HG02943 (cell line): ENCODE results near the gene PARD3B.

Source experiments
- ATAC-seq: cut with Tn5 transposase; IDR thresholded peaks from one replicate; pipeline ENCODE4 v1.9.1; 2021; ENCODE audit warnings: mild to moderate bottlenecking, low read depth, moderate library complexity; ENCODE audit not compliant: unreplicated experiment

PARD3B gene

GRCh38 chr2:204581946-204582345 lies 36.7 kb downstream of the PARD3B start:
- no peak for ATAC-seq

GRCh38 chr2:204583773-204584172 lies 38.5 kb downstream of the PARD3B start:
- no peak for ATAC-seq

GRCh38 chr2:204585930-204586329 lies 40.7 kb downstream of the PARD3B start:
- no peak for ATAC-seq

DNA sequence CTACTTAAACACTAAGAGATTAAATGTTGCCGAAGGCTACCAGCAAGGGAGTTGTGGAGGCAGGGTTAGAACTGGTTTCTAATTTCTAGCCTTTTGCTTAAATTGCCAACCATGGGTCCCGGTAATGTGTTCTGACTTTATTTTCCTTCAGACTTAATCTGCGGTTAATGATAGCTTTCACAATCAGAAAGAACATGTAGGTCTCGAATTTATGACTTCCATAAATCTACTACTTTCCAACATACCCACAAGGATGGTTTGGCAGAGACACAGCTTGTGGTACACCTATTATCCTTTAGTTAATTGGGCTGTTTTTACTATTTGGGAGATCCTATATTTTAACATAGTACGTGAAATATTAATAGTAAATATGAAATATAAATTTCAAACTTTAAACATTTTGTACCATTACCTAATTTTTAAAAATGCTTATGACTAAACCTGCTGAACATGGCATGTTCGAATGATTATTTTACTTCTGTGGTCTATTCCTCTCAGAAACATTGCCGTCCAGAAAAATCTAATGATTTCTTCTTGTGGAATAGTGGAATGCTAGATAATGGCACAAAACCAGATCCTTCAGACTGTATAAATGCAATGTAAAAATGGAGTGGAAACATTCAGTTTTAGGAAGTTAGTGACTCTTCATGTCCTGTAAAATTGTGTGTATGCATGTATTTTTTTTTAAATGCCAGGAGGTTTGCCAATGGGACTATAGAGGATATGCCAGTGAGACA lies 41.3 kb downstream of the PARD3B start:
- ATAC-seq, result no peak

GRCh38 chr2:204590063-204590462 lies 44.8 kb downstream of the PARD3B start:
- ATAC-seq, result no peak

- no peak for ATAC-seq
Measured at GRCh38 chr2:204591225-204591624, 46.0 kb downstream of the PARD3B start.

- ATAC-seq, result no peak
Measured at GRCh38 chr2:204604061-204604460, 58.8 kb downstream of the PARD3B start.

GRCh38 chr2:204608237-204608939 lies 63.1 kb downstream of the PARD3B start:
- ATAC-seq, result no peak

GRCh38 chr2:204611017-204611631 lies 65.8 kb downstream of the PARD3B start:
- ATAC-seq, result no peak

- no peak for ATAC-seq
Measured at GRCh38 chr2:204611764-204612163, 66.5 kb downstream of the PARD3B start.

GRCh38 chr2:204613635-204614034 lies 68.4 kb downstream of the PARD3B start:
- no peak for ATAC-seq

DNA sequence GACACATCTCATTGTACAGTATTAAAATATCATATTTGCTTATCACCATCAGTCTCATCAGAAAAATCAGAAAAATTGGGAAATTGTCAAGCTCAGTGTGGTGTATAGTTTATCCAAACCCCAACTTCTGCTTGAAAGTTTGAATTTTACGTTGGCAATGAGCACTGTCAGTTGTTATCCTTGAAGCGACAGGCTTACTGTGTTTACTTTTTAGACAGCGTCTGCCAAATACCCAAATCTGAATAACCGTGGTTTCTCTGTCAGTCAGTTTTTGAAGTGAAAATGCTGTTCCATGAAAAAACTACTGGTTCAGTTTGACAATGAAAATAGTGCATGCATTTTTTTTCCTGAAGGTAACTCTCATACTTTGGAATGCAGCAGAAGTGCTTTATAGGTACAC lies 70.2 kb downstream of the PARD3B start:
- no peak for ATAC-seq

DNA sequence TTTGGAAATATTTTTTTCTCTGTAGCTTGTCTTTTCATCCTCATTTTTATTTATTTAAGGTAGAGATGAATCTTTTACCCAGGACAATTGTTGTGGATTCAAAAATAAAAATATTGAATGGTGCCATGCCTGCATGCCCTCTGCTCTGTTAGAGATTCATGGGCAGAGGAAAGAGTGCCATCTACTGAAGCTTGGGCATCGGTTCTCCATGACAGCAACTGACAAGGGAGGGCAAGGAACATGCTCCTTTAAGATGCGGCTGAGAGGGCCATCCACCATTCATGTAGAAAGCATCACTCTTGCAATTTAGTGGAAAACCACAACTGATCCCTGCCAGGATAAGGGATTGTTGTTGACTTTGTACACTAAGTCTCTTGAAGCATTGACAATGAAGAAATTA lies 79.9 kb downstream of the PARD3B start:
- no peak for ATAC-seq

DNA sequence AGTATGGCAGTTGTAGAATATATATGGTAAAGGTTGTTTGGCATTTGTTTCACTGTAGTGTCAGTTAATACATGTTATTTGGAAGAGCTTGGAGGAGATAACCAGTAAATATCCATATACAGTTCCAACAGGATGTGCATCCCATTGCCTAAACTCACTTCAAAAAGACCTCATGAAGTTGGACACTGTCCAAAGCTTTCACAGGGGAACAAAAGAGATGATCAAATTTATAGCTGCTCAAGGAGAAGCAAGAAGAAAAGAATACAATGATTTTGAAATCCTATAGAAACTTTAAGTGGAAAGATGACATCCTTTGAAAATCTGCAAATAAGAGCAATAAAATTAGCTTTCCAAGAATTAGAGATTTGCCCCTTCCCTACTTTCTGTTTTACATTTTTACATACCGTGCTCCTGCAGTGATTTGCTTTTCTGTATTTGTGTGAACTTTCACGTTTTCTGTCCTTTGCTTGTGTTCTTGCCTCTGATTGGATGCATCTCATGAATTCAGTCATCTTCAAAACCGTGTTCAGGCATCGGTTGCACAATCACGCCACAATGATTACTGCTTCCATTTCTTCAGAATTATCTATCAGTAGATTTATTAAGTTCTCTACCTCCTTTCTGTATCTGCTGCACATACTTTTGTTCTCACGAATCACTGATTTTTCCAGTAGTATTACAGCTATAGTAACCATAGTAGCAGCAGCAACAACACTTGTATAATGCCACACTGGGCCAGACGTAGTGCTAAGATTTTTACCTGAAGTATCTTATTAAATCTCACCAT lies 83.8 kb downstream of the PARD3B start:
- ATAC-seq, result no peak

DNA sequence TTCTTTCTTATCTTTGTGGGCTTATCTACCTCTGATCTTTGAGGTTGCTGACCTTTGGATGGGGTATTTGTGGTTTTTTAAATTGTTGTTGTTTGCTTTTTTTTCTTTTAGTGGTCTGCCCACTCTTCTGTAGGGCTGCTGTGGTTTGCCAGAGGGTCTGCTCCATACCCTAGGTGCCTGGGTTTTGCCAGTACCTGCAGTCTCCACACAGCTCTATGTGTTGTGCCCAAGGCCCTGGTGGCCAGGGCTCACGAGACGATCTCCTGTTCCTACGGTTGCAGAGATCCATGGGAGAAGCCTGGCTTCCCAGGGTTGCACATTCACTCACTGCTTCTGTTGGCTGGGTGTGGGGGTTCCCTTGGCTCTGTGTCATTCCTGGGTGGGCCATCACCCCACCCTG lies 87.1 kb downstream of the PARD3B start:
- ATAC-seq, result no peak

GRCh38 chr2:204634564-204634963 lies 89.3 kb downstream of the PARD3B start:
- no peak for ATAC-seq

DNA sequence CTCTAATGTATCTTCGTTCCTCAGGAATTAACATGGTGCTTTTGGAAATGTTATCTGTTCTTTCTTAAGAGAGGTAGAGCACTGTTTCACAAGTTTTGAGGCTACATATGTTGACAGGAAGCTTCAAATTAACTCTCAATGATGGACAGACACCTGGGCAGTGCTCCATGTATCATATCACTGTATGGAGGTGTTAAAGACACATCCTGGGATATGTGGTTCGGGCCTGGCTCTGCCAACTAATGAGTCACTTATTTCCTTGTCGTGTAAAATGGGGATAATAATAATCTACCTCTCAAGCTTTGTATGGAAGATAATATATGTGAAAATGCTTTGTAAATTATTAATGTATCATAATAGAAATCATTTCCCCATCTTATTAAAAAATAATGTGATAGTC lies 90.2 kb downstream of the PARD3B start:
- ATAC-seq, result no peak

DNA sequence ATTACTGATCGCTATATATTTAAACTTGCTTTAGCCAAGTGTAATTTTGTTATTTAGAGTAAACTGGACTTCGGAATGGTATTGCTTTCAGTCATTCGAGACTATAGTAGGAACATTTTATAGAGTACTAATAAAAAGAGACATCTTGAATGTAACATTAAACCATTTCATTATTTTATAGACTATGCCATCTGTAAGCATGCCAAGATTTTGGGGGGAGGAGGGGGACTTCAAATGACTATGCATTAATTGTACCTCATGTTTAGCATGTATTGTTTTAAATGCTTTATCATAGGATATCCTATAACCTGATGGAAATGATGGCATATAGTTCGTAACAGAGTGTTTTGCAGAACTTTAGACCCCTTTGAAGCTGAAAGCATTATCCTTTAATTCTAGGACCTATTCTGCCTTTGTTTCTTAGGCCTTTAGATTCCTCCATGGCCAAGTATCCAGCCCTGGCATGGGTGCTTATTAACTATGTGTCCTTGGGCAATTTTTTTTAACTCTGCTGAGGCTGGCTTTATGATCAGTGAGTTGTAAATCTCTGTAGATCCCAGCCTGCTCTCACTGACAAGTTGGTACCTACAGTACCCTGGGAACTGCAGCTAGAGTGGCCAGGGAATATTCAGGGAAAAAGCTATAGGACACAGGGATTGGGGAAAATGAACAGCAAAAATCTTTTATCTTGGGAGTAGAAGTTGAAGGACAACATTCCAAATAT lies 93.4 kb downstream of the PARD3B start:
- ATAC-seq, result no peak

GRCh38 chr2:204643326-204643725 lies 98.1 kb downstream of the PARD3B start:
- no peak for ATAC-seq

GRCh38 chr2:204645018-204645773 lies 99.9 kb downstream of the PARD3B start:
- ATAC-seq, result no peak
